Calu3 (cell line): ENCODE measurements around the gene PRKAG2. TPM values are rescaled to one million over a fixed set of nuclear protein-coding genes. Genes with fewer than 3 reads are reported as not detected.
A peak's percentile ranks its signal among the peaks of the same experiment; 100 is the strongest.

Experiments
- BruUV-seq: library from RNA; stranded (reverse); fragments of 400-500 nt; replicated peaks from 2 replicates; lab custom pipeline; 2021; lab: Mats Ljungman, UMichigan
- CTCF ChIA-PET: fragments of 300-600 bp; sonication (Branson Sonifier 250); formaldehyde crosslinking; loops from one replicate; lab custom pipeline; 2022; ENCODE audit warnings: antibody characterized with exemption; lab: Charles Lee
- DNase-seq: peaks from one replicate; pipeline ENCODE4 v3.0.0; 2022
- H3K27ac Mint-ChIP-seq: one replicate; pipeline ENCODE4 v1.8.0; 2022; ENCODE audit warnings: mixed read lengths; ENCODE audit not compliant: unreplicated experiment
- H3K27me3 Mint-ChIP-seq: one replicate; pipeline ENCODE4 v1.8.0; 2022; ENCODE audit warnings: mixed read lengths; ENCODE audit not compliant: unreplicated experiment
- H3K36me3 Mint-ChIP-seq: one replicate; pipeline ENCODE4 v1.8.0; 2022; ENCODE audit warnings: mild to moderate bottlenecking, moderate library complexity, mixed read lengths; ENCODE audit not compliant: insufficient read depth, unreplicated experiment
- H3K4me1 Mint-ChIP-seq: one replicate; pipeline ENCODE4 v1.8.0; 2022; ENCODE audit warnings: mild to moderate bottlenecking, low read depth, mixed read lengths; ENCODE audit not compliant: unreplicated experiment
- H3K4me3 Mint-ChIP-seq: one replicate; pipeline ENCODE4 v1.8.0; 2022; ENCODE audit warnings: mild to moderate bottlenecking, low read depth, moderate library complexity, mixed read lengths; ENCODE audit not compliant: unreplicated experiment
- H3K9me3 Mint-ChIP-seq: one replicate; pipeline ENCODE4 v1.8.0; 2022; ENCODE audit warnings: low read depth, mixed read lengths; ENCODE audit not compliant: unreplicated experiment
- CTCF ChIP-seq: fragments of 200-600 bp; IDR thresholded peaks from one replicate; pipeline ENCODE4 v1.8.0; 2022; ENCODE audit warnings: antibody characterized with exemption; ENCODE audit not compliant: unreplicated experiment
- intact Hi-C: fragments of 100-400 bp; cut with micrococcal nuclease; formaldehyde crosslinking; loops from one replicate; pipeline ENCODE4 v1.10.0; 2022; ENCODE audit not compliant: unreplicated experiment
- total RNA-seq: library from RNA; stranded (reverse); gene quantifications from 2 replicates; pipeline ENCODE4 v1.2.3, GENCODE V29; 2022

PRKAG2 gene
- total RNA-seq, 1 experiment from 2014 or later: 22.4 TPM

GRCh38 chr7:151724920-151725584 lies 151.9 kb downstream of the PRKAG2 start:
- Mint-ChIP-seq H3K36me3 (peaks cover 5% of the 10 kb centered on the region), H3K27me3 (no peaks in the 10 kb centered on the region), H3K9me3 (no peaks in the 10 kb centered on the region), H3K27ac (peak overlapping the region; percentile 45), H3K4me3 (no peak overlapping the region), H3K4me1 (peaks cover 35% of the 10 kb centered on the region)
- DNase-seq: no peak
- no TSS peak for BruUV-seq
- intact Hi-C loops: no loop called here
- CTCF ChIA-PET: no interaction called here
- no peak for TF ChIP-seq CTCF

- DNase-seq: no peak
- H3K4me3 Mint-ChIP-seq: no peak overlapping the region
- peaks cover 8% of the 10 kb centered on the region for H3K36me3 Mint-ChIP-seq
- H3K4me1 Mint-ChIP-seq: peaks cover 42% of the 10 kb centered on the region
- BruUV-seq: no TSS peak
- no peak overlapping the region for H3K27ac Mint-ChIP-seq
- no peaks in the 10 kb centered on the region for H3K9me3 Mint-ChIP-seq
- H3K27me3 Mint-ChIP-seq: no peaks in the 10 kb centered on the region
- CTCF ChIA-PET: interaction anchor here (0.5 kb wide), 1 partner anchor 10 kb away, joined by 4 read pairs; no protein-coding TSS in a partner anchor
- no peak for TF ChIP-seq CTCF
- intact Hi-C loops: no loop called here
Observed at GRCh38 chr7:151724250-151724915, 152.5 kb downstream of the PRKAG2 start.

- TF ChIP-seq CTCF: no peak
- no TSS peak for BruUV-seq
- no peak for DNase-seq
- Mint-ChIP-seq H3K27me3 (no peaks in the 10 kb centered on the region), H3K36me3 (peaks cover 11% of the 10 kb centered on the region), H3K27ac (no peak overlapping the region), H3K4me3 (no peak overlapping the region), H3K9me3 (no peaks in the 10 kb centered on the region), H3K4me1 (peaks cover 39% of the 10 kb centered on the region)
- intact Hi-C loops: no loop called here
- CTCF ChIA-PET: no interaction called here
Observed at GRCh38 chr7:151723321-151723720, 153.6 kb downstream of the PRKAG2 start.

GRCh38 chr7:151722533-151722932 lies 154.4 kb downstream of the PRKAG2 start:
- CTCF ChIA-PET: no interaction called here
- intact Hi-C loops: no loop called here
- Mint-ChIP-seq H3K36me3 (peaks cover 11% of the 10 kb centered on the region), H3K9me3 (no peaks in the 10 kb centered on the region), H3K4me1 (peaks cover 37% of the 10 kb centered on the region), H3K27ac (no peak overlapping the region), H3K4me3 (no peak overlapping the region), H3K27me3 (no peaks in the 10 kb centered on the region)
- no peak for TF ChIP-seq CTCF
- no peak for DNase-seq
- BruUV-seq: no TSS peak
